Ramos (cell line): Measurements from ENCODE around the gene TMEM108.

ENCODE experiments used
- in situ Hi-C: fragments of 300-500 bp; cut with MboI; formaldehyde crosslinking; loops from one replicate; pipeline ENCODE4 v1.14.3; 2022; ENCODE audit warnings: low sequenced_read_pairs; ENCODE audit not compliant: unreplicated experiment

The TMEM108 gene

GRCh38 chr3:133396906-133397305 is 358.7 kb downstream of the TMEM108 start:
- in situ Hi-C loops = loop anchor here (25.0 kb wide), 1 partner anchor 660 kb away; no protein-coding TSS in a partner anchor

GRCh38 chr3:133400006-133400515 is 361.9 kb downstream of the TMEM108 start, which contains the start of gene BFSP2:
TSS of gene BFSP2 (plus strand) at chr3:133400056. CDS start at chr3:133400084, 28 bp downstream.
- in situ Hi-C loops = loop anchor here (25.0 kb wide), 1 partner anchor 512 kb away; no protein-coding TSS in a partner anchor

GRCh38 chr3:133401374-133402135 is 363.4 kb downstream of the TMEM108 start:
- in situ Hi-C loops = loop anchor here (25.0 kb wide), 1 partner anchor 511 kb away; no protein-coding TSS in a partner anchor

GRCh38 chr3:133404920-133405319 is 366.7 kb downstream of the TMEM108 start:
- in situ Hi-C loops = loop anchor here (25.0 kb wide), 1 partner anchor 507 kb away; no protein-coding TSS in a partner anchor

- in situ Hi-C loops = loop anchor here (25.0 kb wide), 1 partner anchor 504 kb away; no protein-coding TSS in a partner anchor
Observed at GRCh38 chr3:133408366-133408765, 370.2 kb downstream of the TMEM108 start.

GRCh38 chr3:133408961-133409360 is 370.8 kb downstream of the TMEM108 start:
- in situ Hi-C loops = loop anchor here (25.0 kb wide), 1 partner anchor 503 kb away; no protein-coding TSS in a partner anchor

GRCh38 chr3:133410191-133410892 is 372.2 kb downstream of the TMEM108 start:
- in situ Hi-C loops = loop anchor here (25.0 kb wide), 1 partner anchor 502 kb away; no protein-coding TSS in a partner anchor

- in situ Hi-C loops = loop anchor here (25.0 kb wide), 1 partner anchor 500 kb away; no protein-coding TSS in a partner anchor
Observed at GRCh38 chr3:133412183-133413132, 374.3 kb downstream of the TMEM108 start.

- in situ Hi-C loops = loop anchor here (25.0 kb wide), 1 partner anchor 499 kb away; no protein-coding TSS in a partner anchor
Observed at GRCh38 chr3:133413161-133414020, 375.2 kb downstream of the TMEM108 start.

- in situ Hi-C loops = loop anchor here (25.0 kb wide), 1 partner anchor 498 kb away; no protein-coding TSS in a partner anchor
Observed at GRCh38 chr3:133414021-133414392, 375.8 kb downstream of the TMEM108 start.

- in situ Hi-C loops = loop anchor here (25.0 kb wide), 1 partner anchor 494 kb away; no protein-coding TSS in a partner anchor
Observed at GRCh38 chr3:133418361-133418760, 380.2 kb downstream of the TMEM108 start.

GRCh38 chr3:133419151-133419909 is 381.1 kb downstream of the TMEM108 start:
- in situ Hi-C loops = loop anchor here (25.0 kb wide), 1 partner anchor 493 kb away; no protein-coding TSS in a partner anchor

GRCh38 chr3:133424937-133425869 is 387.0 kb downstream of the TMEM108 start:
- in situ Hi-C loops = loop anchor here (25.0 kb wide), 2 partner anchors 387 to 487 kb away; partner anchors contain the start of gene SRPRB

- in situ Hi-C loops = loop anchor here (25.0 kb wide), 1 partner anchor 386 kb away; the partner anchor contains the start of gene SRPRB
Observed at GRCh38 chr3:133425898-133426297, 387.7 kb downstream of the TMEM108 start.

- in situ Hi-C loops = loop anchor here (25.0 kb wide), 1 partner anchor 386 kb away; the partner anchor contains the start of gene SRPRB
Observed at GRCh38 chr3:133426721-133427120, 388.5 kb downstream of the TMEM108 start.

- in situ Hi-C loops = loop anchor here (25.0 kb wide), 1 partner anchor 384 kb away; the partner anchor contains the start of gene SRPRB
Observed at GRCh38 chr3:133428552-133428951, 390.4 kb downstream of the TMEM108 start.
